Rectal smooth muscle tissue (tissue), 1 donor: ENCODE data around the gene PKP4.

Experiments
- H3K27ac ChIP-seq: one replicate; pipeline ENCODE4 v1.7.0; 2013; ENCODE audit warnings: low read depth, low read length, inconsistent platforms
- H3K27me3 ChIP-seq: one replicate; pipeline ENCODE4 v1.7.0; 2013; ENCODE audit warnings: low read length; ENCODE audit not compliant: control insufficient read depth, insufficient read depth
- H3K36me3 ChIP-seq: one replicate; pipeline ENCODE4 v1.7.0; 2013; ENCODE audit warnings: low read length; ENCODE audit not compliant: control insufficient read depth, insufficient read depth
- H3K4me1 ChIP-seq: one replicate; pipeline ENCODE4 v1.7.0; 2013; ENCODE audit warnings: low read length; ENCODE audit not compliant: control insufficient read depth, insufficient read depth
- H3K4me3 ChIP-seq: one replicate; pipeline ENCODE4 v1.7.0; 2013; ENCODE audit warnings: low read length
- H3K9ac ChIP-seq: one replicate; pipeline ENCODE4 v1.7.0; 2013; ENCODE audit warnings: low read length

Gene PKP4

DNA sequence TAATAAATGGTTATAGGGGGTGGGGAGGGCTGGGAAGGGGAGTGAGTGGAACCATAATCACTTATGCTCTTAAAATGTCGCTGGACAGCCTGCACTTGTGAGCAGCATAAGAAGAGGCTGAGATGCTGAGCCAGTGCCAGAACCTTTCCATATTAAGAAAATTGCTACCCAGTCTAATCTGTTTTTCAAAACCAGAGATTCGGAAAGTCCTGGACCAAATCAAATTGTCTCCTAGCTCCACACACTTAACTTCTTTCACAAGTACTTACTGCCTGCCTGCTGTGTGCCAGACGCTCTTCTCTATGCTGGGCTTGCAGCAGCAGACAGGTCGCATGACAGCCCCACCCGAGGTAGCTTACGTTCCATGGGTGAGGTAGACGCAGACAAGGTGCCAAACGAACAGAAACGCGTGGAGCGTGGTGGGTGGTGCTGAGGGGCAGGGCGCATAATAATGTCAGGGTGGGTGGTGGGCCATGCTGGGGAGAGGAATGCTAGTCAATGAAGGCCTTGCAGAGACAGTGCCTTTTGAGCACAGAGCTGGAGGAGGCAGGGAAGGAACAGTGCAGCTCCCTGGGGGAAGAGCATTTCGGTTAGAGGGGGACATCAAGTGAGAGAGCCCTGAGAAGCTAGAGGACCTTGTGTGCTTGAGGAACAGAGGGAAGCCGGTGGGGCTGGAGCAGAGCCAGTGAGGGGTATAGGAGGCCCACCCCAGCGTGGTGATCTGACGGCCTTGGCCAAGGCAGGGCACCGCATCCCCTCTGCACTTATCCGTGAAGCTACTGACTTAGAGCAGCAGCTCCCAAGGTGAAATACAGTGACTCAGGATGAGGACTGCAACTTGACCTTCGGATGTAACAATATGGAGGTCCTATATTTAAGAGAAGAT is 214.9 kb downstream of the PKP4 start:
- no peak overlapping the region for H3K4me3 ChIP-seq
- no peaks in the 10 kb centered on the region for H3K4me1 ChIP-seq
- peaks cover 6% of the 10 kb centered on the region for H3K36me3 ChIP-seq
- H3K27me3 ChIP-seq, result no peaks in the 10 kb centered on the region
- no peak overlapping the region for H3K27ac ChIP-seq
- H3K9ac ChIP-seq, result no peak overlapping the region

DNA sequence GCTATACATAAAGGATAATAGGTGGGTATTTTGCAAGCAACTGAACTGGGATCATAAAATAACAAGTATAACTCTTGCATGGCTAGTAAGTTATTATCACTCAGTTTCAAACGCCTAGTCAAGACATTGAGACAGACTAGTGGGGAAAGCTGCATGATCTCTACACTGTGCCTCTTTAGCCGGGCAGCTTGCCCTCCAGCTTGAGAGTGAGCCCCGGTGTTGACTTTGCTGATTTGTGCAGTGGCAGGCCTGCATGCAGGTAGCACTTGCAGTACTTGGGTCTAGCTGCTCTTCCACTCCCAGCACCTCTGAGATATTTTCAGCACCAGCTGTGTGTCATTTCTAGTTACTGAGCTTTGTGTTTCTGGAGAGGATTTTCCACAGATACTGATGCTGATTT is 219.5 kb downstream of the PKP4 start:
- Histone ChIP-seq H3K27ac (no peak overlapping the region), H3K4me3 (no peak overlapping the region), H3K9ac (no peak overlapping the region), H3K4me1 (no peaks in the 10 kb centered on the region), H3K36me3 (peaks cover 6% of the 10 kb centered on the region), H3K27me3 (no peaks in the 10 kb centered on the region)

DNA sequence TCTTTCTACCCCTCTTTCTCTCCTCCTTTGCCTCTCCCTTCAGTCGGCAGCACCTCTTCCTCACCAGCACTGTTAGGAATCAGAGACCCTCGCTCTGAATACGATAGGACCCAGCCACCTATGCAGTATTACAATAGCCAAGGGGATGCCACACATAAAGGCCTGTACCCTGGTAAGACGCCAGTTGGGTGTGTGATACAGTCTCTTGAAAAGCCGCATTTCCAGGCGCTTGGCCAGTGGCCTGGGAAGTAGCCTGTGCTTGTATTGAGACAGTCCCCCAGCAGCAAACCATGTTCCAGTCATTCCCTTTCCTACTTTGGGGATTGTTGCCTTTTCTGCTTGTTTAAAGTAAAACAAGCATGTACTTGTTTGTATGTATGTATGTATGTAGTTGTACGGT is 219.9 kb downstream of the PKP4 start:
- no peak overlapping the region for H3K4me3 ChIP-seq
- no peaks in the 10 kb centered on the region for H3K27me3 ChIP-seq
- H3K4me1 ChIP-seq, result no peaks in the 10 kb centered on the region
- no peak overlapping the region for H3K27ac ChIP-seq
- no peak overlapping the region for H3K9ac ChIP-seq
- H3K36me3 ChIP-seq, result peaks cover 7% of the 10 kb centered on the region

DNA sequence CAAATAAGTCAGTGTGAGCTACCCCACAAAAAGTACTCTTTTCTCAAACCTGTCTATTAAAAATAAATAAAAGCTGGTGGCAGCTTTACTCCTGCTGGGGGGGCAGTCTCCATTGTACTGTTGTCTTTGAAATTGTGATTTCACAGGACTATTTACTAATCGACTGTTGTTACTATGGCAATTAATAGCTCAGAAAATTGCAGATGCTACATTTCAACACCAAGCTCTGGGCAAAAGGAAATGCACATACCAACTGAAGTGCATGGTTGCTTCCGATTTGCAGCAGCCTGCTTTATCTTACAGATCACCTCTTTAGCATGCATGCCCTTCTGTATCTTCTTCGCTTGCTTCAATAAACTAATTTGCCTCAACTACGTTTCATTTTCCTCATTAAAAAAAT is 220.8 kb downstream of the PKP4 start:
- Histone ChIP-seq H3K27ac (no peak overlapping the region), H3K9ac (no peak overlapping the region), H3K36me3 (peaks cover 8% of the 10 kb centered on the region), H3K4me1 (no peaks in the 10 kb centered on the region), H3K4me3 (no peak overlapping the region), H3K27me3 (no peaks in the 10 kb centered on the region)

DNA sequence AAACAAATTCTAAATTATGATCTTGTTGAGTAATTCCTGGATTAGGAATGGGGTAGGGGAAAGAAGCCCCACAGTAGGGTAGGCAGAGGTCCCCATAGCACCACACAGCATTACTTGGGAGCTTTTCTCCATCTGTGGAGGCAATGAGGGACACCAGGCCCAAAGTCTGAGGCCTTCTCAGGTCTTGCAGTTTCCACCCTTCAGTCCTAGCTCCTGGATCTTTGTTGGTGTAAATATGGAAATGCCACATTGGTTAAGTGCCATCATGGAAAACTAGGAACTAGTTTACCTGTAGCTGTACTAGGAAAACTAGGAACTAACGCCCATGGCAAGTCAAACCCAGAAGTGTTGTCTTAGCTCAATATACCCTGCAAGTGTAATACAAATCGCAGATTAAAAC is 225.1 kb downstream of the PKP4 start:
- Histone ChIP-seq H3K27me3 (no peaks in the 10 kb centered on the region), H3K36me3 (peaks cover 2% of the 10 kb centered on the region), H3K4me1 (no peaks in the 10 kb centered on the region), H3K27ac (no peak overlapping the region), H3K4me3 (no peak overlapping the region), H3K9ac (no peak overlapping the region)

DNA sequence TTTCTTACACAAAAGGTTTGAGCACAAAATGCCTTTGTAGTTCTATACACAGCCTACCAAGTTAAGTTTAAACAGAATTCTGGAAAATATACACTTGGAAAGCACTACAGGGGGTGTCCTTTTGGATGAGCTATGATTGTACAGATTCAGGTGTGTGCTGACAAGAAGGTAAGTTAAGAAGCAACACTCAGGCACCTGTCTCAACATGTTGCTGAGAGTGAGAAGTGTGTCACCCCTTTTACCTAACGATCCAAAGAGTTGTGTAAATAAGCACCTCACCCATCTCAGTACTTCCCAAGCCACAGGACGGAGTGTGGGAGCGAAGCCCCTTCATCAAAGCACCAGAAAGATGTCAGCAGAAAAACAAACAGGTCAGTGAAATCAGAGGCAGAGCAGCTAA is 228.9 kb downstream of the PKP4 start:
- no peak overlapping the region for H3K9ac ChIP-seq
- peaks cover 2% of the 10 kb centered on the region for H3K36me3 ChIP-seq
- no peaks in the 10 kb centered on the region for H3K4me1 ChIP-seq
- no peak overlapping the region for H3K4me3 ChIP-seq
- no peaks in the 10 kb centered on the region for H3K27me3 ChIP-seq
- H3K27ac ChIP-seq, result no peak overlapping the region

DNA sequence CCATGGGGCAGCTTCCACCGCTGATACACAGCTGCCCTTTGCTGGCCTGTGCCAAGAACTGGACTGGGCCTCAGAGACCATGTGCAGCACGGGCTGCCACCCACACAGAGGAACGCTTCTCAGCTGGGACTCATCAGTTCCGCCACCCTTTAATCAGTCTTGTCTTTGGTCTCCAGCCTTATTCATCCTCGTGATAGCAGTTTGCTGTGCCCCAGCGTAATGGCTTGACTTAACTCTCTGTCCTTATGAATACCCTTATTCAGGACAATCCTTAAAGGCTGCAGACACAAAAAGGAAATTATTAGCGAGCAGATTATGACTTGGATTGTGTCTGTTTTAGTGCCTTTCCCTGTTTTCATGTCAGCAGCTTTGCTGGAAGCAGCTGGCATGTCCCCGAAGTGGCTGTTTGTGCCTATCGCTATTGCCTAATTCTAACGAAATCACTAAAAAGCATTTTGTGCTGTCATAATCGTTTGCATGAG is 229.5 kb downstream of the PKP4 start:
- H3K27me3 ChIP-seq, result no peaks in the 10 kb centered on the region
- H3K4me1 ChIP-seq, result no peaks in the 10 kb centered on the region
- peaks cover 2% of the 10 kb centered on the region for H3K36me3 ChIP-seq
- no peak overlapping the region for H3K9ac ChIP-seq
- H3K27ac ChIP-seq, result no peak overlapping the region
- H3K4me3 ChIP-seq, result no peak overlapping the region

DNA sequence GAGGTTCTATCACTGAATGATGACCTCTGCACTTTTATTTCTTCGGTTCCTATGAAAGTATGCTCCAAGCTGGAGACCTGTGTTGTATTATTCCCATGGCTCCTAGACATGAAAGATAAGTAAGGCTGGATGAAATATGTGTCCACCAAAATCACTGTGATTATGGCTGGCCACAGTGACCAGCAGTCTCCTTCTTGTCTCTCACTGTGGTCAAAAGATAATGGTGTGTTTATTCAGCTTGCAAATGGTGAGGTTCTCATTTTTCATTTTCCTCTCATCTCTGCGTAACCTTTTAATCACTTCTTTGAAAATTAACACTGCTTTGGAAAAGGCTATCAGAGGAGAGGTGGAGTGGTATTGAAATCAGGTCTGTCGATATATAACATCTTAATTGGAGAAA is 230.6 kb downstream of the PKP4 start:
- H3K36me3 ChIP-seq, result no peaks in the 10 kb centered on the region
- no peaks in the 10 kb centered on the region for H3K27me3 ChIP-seq
- no peak overlapping the region for H3K4me3 ChIP-seq
- no peak overlapping the region for H3K27ac ChIP-seq
- no peaks in the 10 kb centered on the region for H3K4me1 ChIP-seq
- H3K9ac ChIP-seq, result no peak overlapping the region

DNA sequence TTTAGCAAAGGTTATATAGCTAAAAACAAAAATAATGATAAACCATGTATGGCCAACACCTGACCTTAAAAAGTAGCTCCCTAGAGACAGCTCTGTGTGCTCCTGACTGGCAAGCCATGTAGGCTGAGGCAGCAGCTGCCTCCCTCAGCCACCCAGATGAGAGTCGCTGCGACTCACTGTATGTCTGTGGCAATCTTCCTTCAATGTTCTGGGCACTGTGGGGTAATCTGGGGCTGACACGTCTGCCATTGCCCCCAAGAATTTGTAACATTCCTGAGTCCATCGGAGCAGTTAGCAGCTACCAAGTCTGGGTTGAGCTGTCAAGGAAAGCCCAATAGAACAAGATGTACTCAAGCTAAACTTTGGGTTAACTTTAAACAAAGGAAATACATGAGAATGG is 232.0 kb downstream of the PKP4 start:
- no peaks in the 10 kb centered on the region for H3K36me3 ChIP-seq
- H3K4me3 ChIP-seq, result no peak overlapping the region
- H3K27me3 ChIP-seq, result no peaks in the 10 kb centered on the region
- H3K9ac ChIP-seq, result no peak overlapping the region
- no peaks in the 10 kb centered on the region for H3K4me1 ChIP-seq
- H3K27ac ChIP-seq, result no peak overlapping the region

DNA sequence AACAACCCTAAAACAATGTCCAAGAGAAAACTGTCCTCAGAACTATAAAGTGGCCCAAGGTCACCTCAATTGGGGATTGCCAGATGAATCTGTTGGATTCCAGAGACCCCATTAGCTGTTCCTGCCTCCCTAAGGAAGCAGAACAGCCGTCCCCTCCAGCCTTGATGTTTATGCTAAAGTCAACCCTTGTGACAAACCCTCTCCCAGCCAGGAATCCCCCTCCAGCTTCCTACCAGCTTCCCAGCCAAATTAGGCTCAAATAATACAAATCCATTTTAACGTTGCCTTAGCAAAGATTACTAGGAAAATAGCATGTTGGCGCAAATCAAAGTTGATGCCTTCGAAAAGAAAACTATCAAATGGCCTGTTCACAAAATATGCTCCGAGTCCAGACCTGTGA is 232.6 kb downstream of the PKP4 start:
- Histone ChIP-seq H3K9ac (no peak overlapping the region), H3K27ac (no peak overlapping the region), H3K27me3 (no peaks in the 10 kb centered on the region), H3K36me3 (no peaks in the 10 kb centered on the region), H3K4me1 (no peaks in the 10 kb centered on the region), H3K4me3 (no peak overlapping the region)

DNA sequence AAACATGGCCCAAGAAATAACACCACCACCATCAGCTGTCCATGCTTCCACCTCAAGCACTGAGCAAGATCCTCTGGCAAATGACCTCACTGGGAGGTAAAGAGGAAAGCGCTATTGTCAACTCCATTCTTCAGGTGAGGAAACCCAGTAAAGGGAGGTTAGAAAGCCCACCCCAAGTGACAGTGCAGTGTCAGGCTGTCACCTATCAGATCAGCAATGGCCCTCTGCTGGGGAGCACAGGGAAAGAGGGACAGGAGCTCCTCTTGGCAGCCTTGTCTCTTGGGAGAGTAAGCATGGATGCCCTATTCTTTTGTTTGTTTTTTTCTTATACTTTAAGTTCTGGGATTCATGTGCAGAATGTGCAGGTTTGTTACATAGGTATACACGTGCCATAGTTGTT is 234.1 kb downstream of the PKP4 start:
- Histone ChIP-seq H3K36me3 (no peaks in the 10 kb centered on the region), H3K4me1 (no peaks in the 10 kb centered on the region), H3K27me3 (no peaks in the 10 kb centered on the region), H3K27ac (no peak overlapping the region), H3K9ac (no peak overlapping the region), H3K4me3 (no peak overlapping the region)

DNA sequence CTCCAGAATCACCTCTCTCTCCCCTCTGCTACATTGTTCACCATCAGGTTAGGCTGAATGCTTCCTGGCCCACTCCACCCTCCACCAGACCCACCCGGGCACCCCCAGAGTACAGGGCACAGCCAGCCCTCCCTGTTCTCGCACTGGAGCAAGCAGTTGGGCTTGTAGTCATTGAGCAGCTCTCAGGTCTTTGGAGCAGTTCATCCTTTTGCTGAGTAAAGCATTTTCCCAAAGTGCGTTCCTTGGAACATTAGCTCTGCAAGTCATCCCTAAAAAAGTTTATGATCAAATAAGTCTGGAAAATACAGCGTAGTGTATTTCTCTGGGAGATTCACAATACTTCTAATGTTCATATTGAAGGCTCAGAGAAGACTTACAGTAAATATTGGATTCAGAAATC is 234.9 kb downstream of the PKP4 start:
- H3K27ac ChIP-seq, result no peak overlapping the region
- no peak overlapping the region for H3K9ac ChIP-seq
- no peaks in the 10 kb centered on the region for H3K4me1 ChIP-seq
- no peaks in the 10 kb centered on the region for H3K36me3 ChIP-seq
- H3K4me3 ChIP-seq, result no peak overlapping the region
- no peaks in the 10 kb centered on the region for H3K27me3 ChIP-seq
